Measurements from ENCODE around the gene ANKS3.

DNA sequence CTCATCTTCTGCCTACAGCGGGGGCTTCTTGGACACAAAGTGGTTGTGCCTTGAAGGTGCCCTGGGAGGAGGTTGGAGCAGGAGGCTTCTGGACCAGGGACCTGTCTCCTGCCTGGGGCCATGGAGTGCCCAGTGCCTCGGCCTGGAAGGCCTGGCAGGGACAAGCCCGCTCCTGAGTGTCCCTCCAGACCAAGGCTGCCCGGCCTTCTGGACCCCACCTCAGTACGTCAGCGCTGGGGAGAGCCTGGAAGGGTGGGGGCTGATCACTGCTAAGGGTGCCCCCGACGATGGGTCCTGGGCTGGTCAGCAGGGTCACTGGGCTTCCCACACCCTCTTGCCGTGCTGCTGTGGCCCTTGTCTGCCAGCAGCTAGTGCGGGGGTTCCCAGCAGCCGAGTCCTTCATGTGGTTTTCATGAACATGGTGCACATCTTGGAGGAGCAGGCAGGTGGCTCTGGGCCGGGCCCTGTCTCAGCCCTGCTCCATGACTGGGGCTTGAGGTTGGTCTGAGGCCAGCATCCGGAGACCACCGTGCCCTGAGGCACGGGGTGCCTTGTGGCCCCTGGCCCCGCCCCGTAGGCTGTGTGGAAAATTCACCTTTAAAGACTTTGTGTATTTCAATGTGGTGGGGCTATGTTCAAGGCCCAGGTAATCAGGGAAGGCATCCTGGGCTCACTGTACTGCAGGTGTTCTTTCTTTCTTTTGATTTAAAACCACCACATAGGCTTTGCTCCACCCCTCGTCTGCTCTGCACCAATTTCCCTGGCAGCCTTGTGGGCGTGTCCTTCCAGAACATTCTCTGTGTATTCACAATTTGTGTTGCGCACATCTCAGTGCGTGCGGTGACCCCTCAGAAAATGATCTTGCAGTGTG, 87.1 kb downstream of the ANKS3 start:
- TF ChIP-seq POLR2A (IDR thresholded peaks at IDR 0.05) = no peak
- no peak for TF ChIP-seq POLR2AphosphoS5 (IDR thresholded peaks at IDR 0.05)
